SU-DHL-6 (cell line): ENCODE results near the gene HNRNPU.

Experiments used
- H2AFZ ChIP-seq: fragments of 200-600 bp; sonication (generic); 2 replicates; pipeline ENCODE4 v1.6.1; 2014; ENCODE audit warnings: low read depth, mild to moderate bottlenecking, moderate library complexity, mixed read lengths, antibody characterized with exemption, low read length; ENCODE audit not compliant: severe bottlenecking
- H3F3A ChIP-seq: fragments of 200-600 bp; shearing (Covaris generic); 2 replicates; pipeline ENCODE4 v1.6.0; 2016; ENCODE audit warnings: antibody characterized with exemption, mild to moderate bottlenecking; ENCODE audit not compliant: insufficient read depth
- H3K27ac ChIP-seq: fragments of 200-600 bp; sonication (generic); 2 replicates; pipeline ENCODE4 v1.5.1; 2016; ENCODE audit warnings: low read depth, mild to moderate bottlenecking, low read length, moderate library complexity, mixed read lengths
- H3K27me3 ChIP-seq: fragments of 200-600 bp; sonication (generic), shearing (Covaris generic); 2 replicates; pipeline ENCODE4 v1.6.0; 2014; ENCODE audit warnings: mild to moderate bottlenecking, low read length
- H3K36me3 ChIP-seq: fragments of 200-600 bp; sonication (generic); 2 replicates; pipeline ENCODE4 v1.6.1; 2014; ENCODE audit warnings: mild to moderate bottlenecking, low read length, mixed read lengths
- H3K4me2 ChIP-seq: fragments of 300-600, 200-600 bp; shearing (Covaris generic), sonication (generic); 2 replicates; pipeline ENCODE4 v1.6.0; 2014; ENCODE audit warnings: low read length, low read depth, mild to moderate bottlenecking; ENCODE audit not compliant: poor library complexity, severe bottlenecking
- H3K4me3 ChIP-seq: fragments of 200-600 bp; sonication (generic); 2 replicates; pipeline ENCODE4 v1.5.1; 2014; ENCODE audit warnings: antibody characterized with exemption, low read length, mild to moderate bottlenecking, mixed read lengths; ENCODE audit not compliant: insufficient read depth, poor library complexity, severe bottlenecking
- H3K79me2 ChIP-seq: fragments of 200-600 bp; sonication (generic); 2 replicates; pipeline ENCODE4 v1.6.1; 2014; ENCODE audit warnings: mild to moderate bottlenecking, low read length, moderate library complexity; ENCODE audit not compliant: insufficient read depth
- H3K9ac ChIP-seq: fragments of 200-600 bp; sonication (generic); 2 replicates; pipeline ENCODE4 v1.7.0; 2014; ENCODE audit warnings: mild to moderate bottlenecking, low read length
- H3K9me2 ChIP-seq: fragments of 200-600 bp; sonication (generic); replicated peaks from 2 replicates; pipeline ENCODE4 v1.6.1; 2014; ENCODE audit warnings: low read length; ENCODE audit not compliant: insufficient read depth
- H3K9me3 ChIP-seq: fragments of 200-600 bp; sonication (generic); 2 replicates; pipeline ENCODE4 v1.6.1; 2014; ENCODE audit warnings: low read length, mixed read lengths; ENCODE audit not compliant: insufficient read depth
- H4K20me1 ChIP-seq: fragments of 200-600 bp; sonication (generic); 2 replicates; pipeline ENCODE4 v1.6.1; 2014; ENCODE audit warnings: low read depth, mild to moderate bottlenecking, antibody characterized with exemption, low read length, moderate library complexity, mixed read lengths
- CTCF ChIP-seq: fragments of 200-600 bp; sonication (generic); IDR thresholded peaks from one replicate; pipeline ENCODE4 v1.5.1; 2017; ENCODE audit warnings: antibody characterized with exemption, mild to moderate bottlenecking, low read length, moderate library complexity; ENCODE audit not compliant: insufficient read depth, poor library complexity, severe bottlenecking
- EZH2phosphoT487 ChIP-seq: fragments of 200-600 bp; sonication (generic), shearing (Covaris generic); conservative IDR thresholded peaks from 2 replicates; pipeline ENCODE4 v1.6.1; 2018; ENCODE audit warnings: mild to moderate bottlenecking, antibody characterized with exemption, low read length, moderate library complexity, mixed read lengths

Gene HNRNPU

GRCh38 chr1:244901400-244902015 lies 37.2 kb upstream of the HNRNPU start:
- TF ChIP-seq EZH2phosphoT487 (no peak), CTCF (no peak)
- Histone ChIP-seq H4K20me1 (no peaks in the 10 kb centered on the region), H3K27me3 (no peaks in the 10 kb centered on the region), H3K4me2 (no peak overlapping the region), H3K9me3 (no peaks in the 10 kb centered on the region), H3K9me2 (no peaks in the 10 kb centered on the region), H3K79me2 (no peaks in the 10 kb centered on the region), H3K9ac (no peak overlapping the region), H3F3A (no peaks in the 10 kb centered on the region), H3K27ac (no peak overlapping the region), H3K4me3 (no peak overlapping the region), H2AFZ (no peak overlapping the region), H3K36me3 (no peaks in the 10 kb centered on the region)

GRCh38 chr1:244897476-244898254 lies 33.3 kb upstream of the HNRNPU start:
- Histone ChIP-seq H3K9me3 (no peaks in the 10 kb centered on the region), H3K36me3 (no peaks in the 10 kb centered on the region), H3K27me3 (no peaks in the 10 kb centered on the region), H3K79me2 (no peaks in the 10 kb centered on the region), H3K27ac (no peak overlapping the region), H3K9me2 (no peaks in the 10 kb centered on the region), H3K4me2 (no peak overlapping the region), H3K9ac (no peak overlapping the region), H4K20me1 (no peaks in the 10 kb centered on the region), H3F3A (no peaks in the 10 kb centered on the region), H3K4me3 (no peak overlapping the region), H2AFZ (no peak overlapping the region)
- TF ChIP-seq CTCF (no peak), EZH2phosphoT487 (no peak)

GRCh38 chr1:244896550-244896949 lies 32.2 kb upstream of the HNRNPU start:
- Histone ChIP-seq H4K20me1 (no peaks in the 10 kb centered on the region), H3K9me3 (no peaks in the 10 kb centered on the region), H3K27me3 (no peaks in the 10 kb centered on the region), H3K27ac (no peak overlapping the region), H3F3A (no peaks in the 10 kb centered on the region), H3K79me2 (no peaks in the 10 kb centered on the region), H3K4me3 (no peak overlapping the region), H2AFZ (no peak overlapping the region), H3K4me2 (no peak overlapping the region), H3K9ac (no peak overlapping the region), H3K36me3 (no peaks in the 10 kb centered on the region), H3K9me2 (no peaks in the 10 kb centered on the region)
- no peak for TF ChIP-seq EZH2phosphoT487
- no peak for TF ChIP-seq CTCF
